ENCODE data around the gene TMEM14B. TPM values are rescaled to one million over a fixed set of nuclear protein-coding genes. Genes with fewer than 3 reads are reported as not detected.
"Not testable (repeated sequence)": the region's sequence is repeated elsewhere in the genome, so short reads cannot be mapped to it uniquely, and the experiment has no call there.

TMEM14B gene
- 115 TPM for total RNA-seq
- long read RNA-seq, transcript TMEM14B-201 (5 exons, 787 nt), result minor isoform, 10 of 179 reads
- long read RNA-seq, transcript TMEM14B-202 (6 exons, 975 nt), result major isoform, 155 of 179 reads
- long read RNA-seq, partial matches to known transcripts, result 3 of 179 reads
- long read RNA-seq, other reads (novel, unspliced or antisense), result 8 of 179 reads

DNA sequence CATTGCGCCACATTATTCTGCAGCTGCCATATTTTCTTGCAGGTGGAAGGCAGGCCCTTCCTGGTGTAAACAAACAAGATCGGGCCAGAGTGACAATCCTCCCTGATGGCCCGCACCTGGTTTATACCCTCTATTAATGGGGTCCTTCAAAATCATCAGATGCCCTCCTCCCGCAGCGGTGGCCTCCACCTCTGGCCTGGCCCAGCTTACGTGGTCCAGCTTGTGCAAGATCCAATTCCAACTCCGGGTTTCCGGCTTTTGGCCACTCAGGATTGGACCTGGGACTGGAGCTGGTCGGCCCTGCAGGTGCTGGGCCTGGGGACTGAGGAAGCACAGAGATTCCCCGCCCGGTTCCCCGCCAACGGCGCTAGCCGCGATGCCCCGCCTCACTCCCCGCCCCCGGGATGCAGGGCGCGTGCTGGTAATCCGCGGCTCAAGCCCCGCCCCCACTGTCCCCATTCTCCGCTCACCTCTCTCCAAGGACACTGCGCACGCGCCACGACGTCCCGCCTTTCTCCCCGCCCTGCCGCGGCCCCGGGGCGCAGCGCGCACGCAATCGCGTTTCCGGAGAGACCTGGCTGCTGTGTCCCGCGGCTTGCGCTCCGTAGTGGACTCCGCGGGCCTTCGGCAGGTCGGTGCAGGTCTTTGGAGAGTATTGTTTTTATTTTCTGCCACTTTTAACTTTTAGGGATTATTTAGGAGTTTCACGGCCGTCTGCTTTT, at the start of gene TMEM14B:
Gene TMEM14B (plus strand): TSS at position 555 of the 722 bp plus-strand sequence. CDS start 1,441 bp downstream, outside the sequence.
- intact Hi-C loops (cut with micrococcal nuclease), result no loop called here
- ATAC-seq (peak; percentile 100), DNase-seq (peak; percentile 100)

DNA sequence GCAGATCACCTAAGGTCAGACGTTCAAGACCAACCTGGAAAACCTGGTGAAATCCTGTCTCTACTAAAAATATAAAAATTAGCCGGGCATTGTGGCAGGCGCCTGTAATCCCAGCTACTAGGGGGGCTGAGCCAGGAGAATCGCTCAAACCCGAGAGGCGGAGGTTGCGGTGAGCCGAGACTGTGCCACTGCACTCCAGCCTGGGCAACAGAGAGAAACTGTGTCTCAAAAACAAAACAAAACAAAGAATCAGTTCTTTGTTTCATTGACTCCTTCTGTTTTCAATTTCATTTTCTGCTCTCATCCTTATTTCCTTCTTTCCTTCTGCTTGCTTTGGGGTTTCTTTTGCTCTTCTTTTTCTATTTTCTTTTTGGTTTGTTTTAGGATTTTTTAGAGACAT, 33.6 kb upstream of the TMEM14B start:
- DNase-seq (no peak), ATAC-seq (no peak)
- intact Hi-C loops (cut with micrococcal nuclease), result no loop called here

- ATAC-seq (no peak), DNase-seq (no peak)
- intact Hi-C loops (cut with micrococcal nuclease), result no loop called here
Observed at GRCh38 chr6:10719296-10719963, 28.2 kb upstream of the TMEM14B start.

DNA sequence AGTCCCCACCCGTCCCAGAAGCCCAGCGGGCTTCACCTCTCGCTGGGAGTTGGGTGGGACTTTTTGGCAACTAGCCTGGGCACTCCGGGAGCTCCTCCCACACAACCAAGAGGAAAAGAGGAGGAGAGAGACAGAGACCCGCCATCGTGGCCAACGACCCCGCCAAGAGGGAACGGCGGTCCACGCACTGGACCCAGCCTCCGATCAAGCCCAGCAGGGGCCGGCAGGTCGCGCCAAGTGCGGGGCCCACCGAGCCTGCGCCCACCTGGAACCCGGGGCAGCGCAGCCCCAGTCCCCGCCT, 27.7 kb upstream of the TMEM14B start:
- no peak for ATAC-seq
- intact Hi-C loops (cut with micrococcal nuclease), result no loop called here

GRCh38 chr6:10720265-10720959, 27.2 kb upstream of the TMEM14B start:
- intact Hi-C loops (cut with micrococcal nuclease), result no loop called here
- ATAC-seq (no peak), DNase-seq (peak; percentile 78)

More for the DNA sequence above, 27.7 kb upstream of the TMEM14B start:
- DNase-seq, result peak; percentile 61

DNA sequence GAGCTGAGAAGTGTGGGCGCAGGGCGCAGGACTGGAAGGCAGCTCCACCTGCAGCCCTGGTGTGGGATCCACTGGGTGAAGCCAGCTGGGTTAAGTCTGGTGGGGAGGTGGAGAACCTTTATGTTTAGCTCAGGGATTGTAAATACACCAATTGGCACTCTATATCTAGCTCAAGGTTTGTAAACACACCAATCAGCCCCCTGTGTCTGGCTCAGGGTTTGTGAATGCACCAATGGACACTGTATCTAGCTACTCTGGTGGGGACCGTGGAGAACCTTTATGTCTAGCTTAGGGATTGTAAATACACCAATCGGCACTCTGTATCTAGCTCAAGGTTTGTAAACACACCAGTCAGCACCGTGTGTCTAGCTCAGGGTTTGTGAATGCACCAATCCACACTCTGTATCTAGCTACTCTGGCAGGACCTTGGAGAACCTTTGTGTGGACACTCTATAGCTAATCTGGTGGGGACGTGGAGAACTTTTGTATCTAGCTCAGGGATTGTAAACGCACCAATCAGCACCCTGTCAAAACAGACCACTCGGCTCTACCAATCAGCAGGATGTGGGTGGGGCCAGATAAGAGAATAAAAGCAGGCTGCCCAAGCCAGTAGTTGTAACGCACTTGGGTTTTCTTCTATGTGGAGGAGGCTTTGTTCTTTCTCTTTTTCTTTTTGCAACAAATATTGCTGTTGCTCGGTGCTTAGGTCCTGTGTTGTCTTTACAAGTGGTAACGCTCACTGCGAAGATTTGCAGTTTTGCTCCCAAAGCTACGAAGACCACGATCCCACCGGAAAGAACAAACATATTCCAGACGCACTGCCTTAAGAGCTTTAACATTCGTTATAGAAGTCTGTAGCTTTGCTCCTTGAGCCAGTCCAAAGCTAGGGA, 26.4 kb upstream of the TMEM14B start:
- intact Hi-C loops (cut with micrococcal nuclease); ATAC-seq; DNase-seq: not testable (repeated sequence)

DNA sequence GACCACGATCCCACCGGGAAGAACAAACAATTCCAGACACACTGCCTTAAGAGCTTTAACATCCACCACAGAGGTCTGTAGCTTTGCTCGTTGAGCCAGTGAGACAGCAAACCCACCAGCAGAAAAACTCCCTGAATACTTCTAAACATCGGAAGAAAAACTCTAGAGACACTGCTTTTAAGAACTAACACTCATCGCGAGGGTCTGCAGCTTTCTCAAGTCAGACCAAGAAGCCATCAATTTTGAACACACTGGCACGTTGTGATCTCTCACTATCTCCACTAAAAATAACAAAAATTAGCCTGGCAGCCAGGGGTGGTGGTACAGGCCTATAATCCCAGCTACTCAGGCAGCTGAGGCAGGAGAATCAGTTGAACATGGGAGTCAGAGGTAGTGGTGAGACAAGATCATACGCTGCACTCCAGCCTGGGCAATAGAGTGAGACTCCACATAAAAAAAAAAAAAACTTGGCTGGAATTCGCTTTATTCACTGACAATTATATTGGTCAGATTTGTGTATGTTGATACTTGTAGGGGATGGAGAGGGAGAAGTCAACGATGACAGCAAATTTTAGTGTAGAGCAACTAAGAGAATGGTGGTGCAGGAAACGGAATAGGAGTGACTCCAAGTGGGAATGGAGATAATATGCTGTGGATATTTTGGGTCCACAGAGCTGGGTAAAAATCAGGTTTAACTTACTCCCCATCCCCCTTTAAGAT, 25.6 kb upstream of the TMEM14B start:
- DNase-seq, result no peak
- no peak for ATAC-seq
- intact Hi-C loops (cut with micrococcal nuclease), result no loop called here

DNA sequence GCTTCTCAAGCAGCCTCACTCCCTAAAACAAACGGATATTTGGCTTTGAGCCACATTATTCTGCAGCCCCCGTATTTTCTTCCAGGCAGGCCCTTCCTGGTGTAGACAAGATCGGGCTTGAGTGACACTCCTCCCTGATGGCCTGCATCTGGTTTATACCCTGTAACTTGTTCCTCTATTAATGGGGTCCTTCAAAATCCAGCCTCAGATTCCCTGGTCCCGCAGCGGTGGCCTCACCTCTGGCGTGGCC, 25.1 kb upstream of the TMEM14B start:
- intact Hi-C loops (cut with micrococcal nuclease), result no loop called here
- ATAC-seq (no peak), DNase-seq (no peak)

DNA sequence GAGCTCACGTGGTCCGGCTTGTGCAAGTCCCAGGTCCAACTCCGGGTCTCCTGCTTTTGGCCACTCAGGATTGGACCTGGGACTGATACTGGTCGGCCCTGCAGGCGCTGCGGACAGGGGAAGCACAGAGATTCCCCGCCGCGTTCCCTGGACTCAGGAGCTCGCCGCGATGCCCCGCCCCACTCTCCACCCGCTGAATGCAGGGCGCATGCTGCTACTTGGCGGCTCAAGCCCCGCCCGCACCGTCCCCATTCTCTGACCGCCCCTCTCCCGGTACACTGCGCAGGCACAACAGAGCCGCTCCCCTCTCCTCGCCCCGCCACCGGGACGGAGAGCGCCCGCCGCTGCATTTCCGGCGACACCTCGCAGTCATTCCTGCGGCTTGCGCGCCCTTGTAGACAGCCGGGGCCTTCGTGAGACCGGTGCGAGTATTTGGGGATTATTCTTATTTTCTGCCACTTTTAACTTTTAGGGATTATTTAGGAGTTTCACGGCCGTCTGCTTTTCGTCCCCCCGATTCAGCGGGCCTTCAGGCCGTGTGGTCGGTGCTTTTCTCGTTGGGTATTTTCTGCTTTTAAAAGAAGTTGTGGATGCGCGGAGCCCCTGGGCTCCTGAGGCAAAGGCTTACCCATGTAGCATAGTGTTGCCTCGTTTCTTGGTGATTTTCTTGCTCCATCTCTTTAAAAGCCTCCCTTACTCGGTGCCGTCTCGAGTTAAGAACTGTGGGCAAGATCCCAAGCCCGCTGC, 24.6 kb upstream of the TMEM14B start, which contains the start of gene TMEM14C:
Gene TMEM14C (plus strand): TSS at position 251 of the 747 bp plus-strand sequence. CDS start 1,544 bp downstream, outside the sequence.
- DNase-seq, result peak; percentile 100
- intact Hi-C loops (cut with micrococcal nuclease), result no loop called here
- peak; percentile 99 for ATAC-seq

- no peak for DNase-seq
Observed at GRCh38 chr6:10723567-10723881, 24.1 kb upstream of the TMEM14B start.

DNA sequence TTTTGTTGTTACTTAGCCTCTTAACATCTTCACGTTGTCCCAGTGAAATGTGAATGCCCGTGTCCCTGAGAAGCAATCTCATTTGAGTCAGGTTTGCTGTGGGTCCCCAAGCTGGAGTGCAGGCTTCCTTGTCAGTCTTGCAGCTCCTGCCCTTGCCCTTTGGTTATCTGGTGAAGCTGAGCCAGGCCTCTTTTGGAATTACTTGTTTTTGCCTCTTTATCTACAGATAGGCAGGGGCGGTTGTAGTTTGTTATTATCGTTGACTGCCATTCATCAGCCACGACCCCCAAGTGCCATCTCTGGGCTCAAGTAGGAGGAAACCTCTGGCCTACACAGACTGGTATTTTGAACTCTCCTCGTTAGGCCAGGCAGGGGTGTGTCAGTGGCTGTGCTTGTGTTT, 22.6 kb upstream of the TMEM14B start:
- DNase-seq, result no peak
- intact Hi-C loops (cut with micrococcal nuclease), result no loop called here
- ATAC-seq, result no peak

More at GRCh38 chr6:10723567-10723881, 24.1 kb upstream of the TMEM14B start:
- intact Hi-C loops (cut with micrococcal nuclease), result no loop called here
- no peak for ATAC-seq

DNA sequence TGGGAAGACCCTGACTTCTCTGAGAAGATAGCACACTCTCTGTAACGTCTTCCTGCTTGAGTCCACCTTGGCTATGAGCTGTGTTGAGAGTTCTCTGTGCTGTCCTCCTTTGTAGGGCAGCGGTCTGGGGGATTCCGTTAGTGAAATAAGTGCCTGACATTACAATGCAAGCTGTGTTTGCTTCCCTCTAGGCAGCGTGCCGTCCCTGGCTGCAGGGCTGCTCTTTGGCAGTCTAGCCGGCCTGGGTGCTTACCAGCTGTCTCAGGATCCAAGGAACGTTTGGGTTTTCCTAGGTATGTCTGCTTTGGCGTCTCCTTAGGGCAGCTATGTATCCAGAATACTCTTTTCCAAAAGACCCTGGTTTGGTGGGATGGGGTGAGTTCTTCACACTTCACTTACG, 21.9 kb upstream of the TMEM14B start:
- DNase-seq, result no peak
- intact Hi-C loops (cut with micrococcal nuclease), result no loop called here
- ATAC-seq, result no peak

GRCh38 chr6:10730254-10730653, 17.4 kb upstream of the TMEM14B start:
- intact Hi-C loops (cut with micrococcal nuclease), result no loop called here
- ATAC-seq (peak; percentile 51), DNase-seq (no peak)

- ATAC-seq, result no peak
- no peak for DNase-seq
- intact Hi-C loops (cut with micrococcal nuclease), result no loop called here
Observed at GRCh38 chr6:10733151-10733715, 14.4 kb upstream of the TMEM14B start.

GRCh38 chr6:10733863-10734262, 13.7 kb upstream of the TMEM14B start:
- intact Hi-C loops (cut with micrococcal nuclease), result no loop called here
- no peak for DNase-seq
- no peak for ATAC-seq

GRCh38 chr6:10736731-10737130, 10.9 kb upstream of the TMEM14B start:
- intact Hi-C loops (cut with micrococcal nuclease), result no loop called here
- DNase-seq, result no peak

DNA sequence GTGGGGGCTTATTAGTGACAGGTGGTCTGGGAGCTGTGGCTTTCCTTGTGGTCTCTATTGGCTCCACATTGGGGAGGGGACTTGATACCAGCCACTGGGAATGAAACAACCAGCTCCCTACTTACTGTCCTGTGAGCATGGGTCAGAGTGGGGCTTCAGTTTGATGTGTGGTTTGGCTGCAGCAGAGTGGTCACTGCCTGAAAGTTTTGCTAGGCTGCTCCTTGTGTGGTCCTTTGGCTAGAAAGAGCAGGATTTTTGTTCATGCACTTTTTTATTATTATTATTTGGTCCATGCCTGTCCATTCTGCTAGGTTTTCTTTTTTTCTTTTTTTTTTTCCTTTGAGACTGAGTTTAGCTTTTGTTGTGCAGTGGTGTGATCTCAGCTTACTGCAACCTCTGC, 7.5 kb upstream of the TMEM14B start:
- DNase-seq (no peak), ATAC-seq (no peak)
- intact Hi-C loops (cut with micrococcal nuclease), result no loop called here

More at GRCh38 chr6:10736731-10737130, 10.9 kb upstream of the TMEM14B start:
- no peak for ATAC-seq

- DNase-seq; intact Hi-C loops (cut with micrococcal nuclease); ATAC-seq: not testable (repeated sequence)
Observed at GRCh38 chr6:10741643-10742042, 6.0 kb upstream of the TMEM14B start.

Data from left ventricle myocardium superior (tissue), 1 donor.